DOHH2 (cell line): ENCODE measurements around the gene IFITM1.

Experiments used
- EZH2phosphoT487 ChIP-seq: fragments of 200-600 bp; sonication (generic); IDR thresholded peaks from 2 replicates; pipeline ENCODE4 v1.6.1; 2017; ENCODE audit warnings: borderline replicate concordance, mild to moderate bottlenecking, antibody characterized with exemption, low read length, moderate library complexity, mixed read lengths
- TF ChIP-seq, protein P1 (sequence below): fragments of 200-600 bp; sonication (generic); IDR thresholded peaks from one replicate; pipeline ENCODE4 v1.5.1; 2014; ENCODE audit warnings: antibody characterized with exemption, mild to moderate bottlenecking, low read depth, low read length; ENCODE audit not compliant: poor library complexity, severe bottlenecking

DNA sequence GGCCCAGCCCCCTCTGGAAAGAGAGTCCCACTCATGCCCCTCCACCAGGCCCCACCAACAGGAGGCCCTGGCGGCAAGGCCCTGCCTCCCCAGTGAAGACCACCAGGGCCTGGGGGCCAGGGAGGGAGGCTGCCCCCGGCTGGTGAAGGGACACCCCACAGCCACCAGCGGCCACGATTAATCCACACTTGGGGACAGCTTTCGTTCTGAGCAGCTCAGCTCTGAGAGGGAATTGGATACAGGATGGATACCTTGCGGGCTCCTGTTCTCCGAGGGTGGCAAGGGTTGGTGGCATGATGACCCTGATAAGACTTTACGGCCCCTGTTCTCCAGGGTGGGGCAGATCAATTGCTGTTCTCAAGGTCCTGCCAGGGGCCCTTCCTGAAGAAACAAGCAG lies 42.5 kb upstream of the IFITM1 start:
- TF ChIP-seq, protein P1, sequence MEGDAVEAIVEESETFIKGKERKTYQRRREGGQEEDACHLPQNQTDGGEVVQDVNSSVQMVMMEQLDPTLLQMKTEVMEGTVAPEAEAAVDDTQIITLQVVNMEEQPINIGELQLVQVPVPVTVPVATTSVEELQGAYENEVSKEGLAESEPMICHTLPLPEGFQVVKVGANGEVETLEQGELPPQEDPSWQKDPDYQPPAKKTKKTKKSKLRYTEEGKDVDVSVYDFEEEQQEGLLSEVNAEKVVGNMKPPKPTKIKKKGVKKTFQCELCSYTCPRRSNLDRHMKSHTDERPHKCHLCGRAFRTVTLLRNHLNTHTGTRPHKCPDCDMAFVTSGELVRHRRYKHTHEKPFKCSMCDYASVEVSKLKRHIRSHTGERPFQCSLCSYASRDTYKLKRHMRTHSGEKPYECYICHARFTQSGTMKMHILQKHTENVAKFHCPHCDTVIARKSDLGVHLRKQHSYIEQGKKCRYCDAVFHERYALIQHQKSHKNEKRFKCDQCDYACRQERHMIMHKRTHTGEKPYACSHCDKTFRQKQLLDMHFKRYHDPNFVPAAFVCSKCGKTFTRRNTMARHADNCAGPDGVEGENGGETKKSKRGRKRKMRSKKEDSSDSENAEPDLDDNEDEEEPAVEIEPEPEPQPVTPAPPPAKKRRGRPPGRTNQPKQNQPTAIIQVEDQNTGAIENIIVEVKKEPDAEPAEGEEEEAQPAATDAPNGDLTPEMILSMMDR, result no peak
- TF ChIP-seq EZH2phosphoT487, result no peak
